A549 (cell line): Measurements from ENCODE around the gene TMEM132D. TPM values are rescaled to one million over a fixed set of nuclear protein-coding genes. Genes with fewer than 3 reads are reported as not detected.

Source experiments
- ATAC-seq, 2 experiments: fragments of 200-7000 bp in 1 of 2; fragments of >200 bp in 1 of 2; cut with Nextera tagmentation in 1 of 2; cut with Tn5 transposase in 1 of 2; 3 replicates each; pipeline versions ENCODE4 v1.8.0 to v1.9.1; 2018 to 2020; ENCODE audit warnings: mild to moderate bottlenecking in 1 of 2, moderate library complexity in 1 of 2
- CTCF ChIA-PET: fragments of 300-600 bp; sonication (Branson Sonifier 250); formaldehyde crosslinking; extraction: SDS; loops from one replicate; lab custom pipeline; 2021; ENCODE audit warnings: antibody characterized with exemption, inconsistent platforms; lab: Yijun Ruan, JAX
- POLR2A ChIA-PET: fragments of 350-600 bp; formaldehyde crosslinking; extraction: SDS; loops from one replicate; lab custom pipeline; 2021; ENCODE audit warnings: antibody characterized with exemption, inconsistent platforms; lab: Yijun Ruan, JAX
- DNase-seq, 2 experiments: peaks; one replicate each; pipeline versions ENCODE4 v3.0.0 to v3.0.0-alpha.2; 2011 to 2016; ENCODE audit warnings: low read depth in 1 of 2, low spot score in 1 of 2
- FAIRE-seq: peaks from 2 replicates; lab custom pipeline; 2011; peaks lifted over from hg19 to GRCh38; lab: Jason Lieb, UNC
- H3K27ac ChIP-seq, 2 experiments: fragments of >200 bp; sonication (Bioruptor Twin); formaldehyde crosslinking; 3 replicates each; pipeline ENCODE4 v1.5.1; 2016 to 2017
- H3K4me1 ChIP-seq: fragments of >200 bp; sonication (Bioruptor Twin); formaldehyde crosslinking; 3 replicates; pipeline ENCODE4 v1.6.1; 2016
- H3K4me2 ChIP-seq: fragments of >200 bp; sonication (Bioruptor Twin); formaldehyde crosslinking; 3 replicates; pipeline ENCODE4 v1.6.1; 2016
- H3K4me3 ChIP-seq: fragments of >200 bp; sonication (Bioruptor Twin); formaldehyde crosslinking; 3 replicates; pipeline ENCODE4 v1.5.1; 2016
- H3K9me3 ChIP-seq: fragments of >200 bp; sonication (Bioruptor Twin); formaldehyde crosslinking; 3 replicates; pipeline ENCODE4 v1.6.1; 2016
- CBX2 ChIP-seq: fragments of 200-600 bp; sonication (generic); IDR thresholded peaks from 2 replicates; pipeline ENCODE4 v1.6.1; 2016; ENCODE audit warnings: low read depth, mild to moderate bottlenecking, borderline replicate concordance
- CHD4 ChIP-seq: fragments of 200-600 bp; sonication (generic); IDR thresholded peaks from 2 replicates; pipeline ENCODE4 v1.6.1; 2016; ENCODE audit warnings: antibody characterized with exemption, mild to moderate bottlenecking, borderline replicate concordance
- CTCF ChIP-seq: fragments of >200 bp; sonication (Bioruptor Twin); formaldehyde crosslinking; IDR thresholded peaks from 3 replicates; pipeline ENCODE4 v1.5.1; 2016
- EHMT2 ChIP-seq: fragments of 200-600 bp; sonication (generic); IDR thresholded peaks from 2 replicates; pipeline ENCODE4 v1.6.1; 2016; ENCODE audit warnings: antibody characterized with exemption, low read depth, mild to moderate bottlenecking, moderate library complexity
- ESRRA ChIP-seq: fragments of 150-350 bp; IDR thresholded peaks from 2 replicates; pipeline ENCODE4 v1.6.1; 2014; ENCODE audit warnings: mild to moderate bottlenecking, low read length, borderline replicate concordance
- FOSB ChIP-seq: fragments of 250-450 bp; sonication (Bioruptor Pico); IDR thresholded peaks from 2 replicates; pipeline ENCODE4 v1.5.0; 2020; ENCODE audit warnings: mild to moderate bottlenecking, moderate library complexity
- HEYL ChIP-seq: fragments of 250-450 bp; sonication (Bioruptor Pico); IDR thresholded peaks from 2 replicates; pipeline ENCODE4 v1.8.0; 2021; ENCODE audit warnings: mild to moderate bottlenecking, moderate library complexity
- KDM5A ChIP-seq: fragments of 200-600 bp; sonication (generic); IDR thresholded peaks from 2 replicates; pipeline ENCODE4 v1.6.1; 2016; ENCODE audit warnings: antibody characterized with exemption, mild to moderate bottlenecking
- MAFK ChIP-seq: fragments of 450-650 bp; IDR thresholded peaks from 2 replicates; pipeline ENCODE4 v1.6.1; 2014; ENCODE audit not compliant: partially characterized antibody
- SREBF2 ChIP-seq: fragments of 450-650 bp; IDR thresholded peaks from 2 replicates; pipeline ENCODE4 v1.6.1; 2014; ENCODE audit warnings: mild to moderate bottlenecking, moderate library complexity
- TFCP2L1 ChIP-seq: fragments of 250-450 bp; sonication (Bioruptor Pico); IDR thresholded peaks from 2 replicates; pipeline ENCODE4 v1.5.0; 2021; ENCODE audit warnings: mild to moderate bottlenecking
- USF2 ChIP-seq: fragments of 450-650 bp; IDR thresholded peaks from 2 replicates; pipeline ENCODE4 v1.6.1; 2014; ENCODE audit warnings: antibody characterized with exemption
- ZFP36 ChIP-seq: fragments of 450-650 bp; IDR thresholded peaks from 2 replicates; pipeline ENCODE4 v1.6.1; 2014; ENCODE audit warnings: borderline replicate concordance; ENCODE audit not compliant: partially characterized antibody
- ZNF302 ChIP-seq: fragments of 250-450 bp; sonication (Bioruptor Pico); IDR thresholded peaks from 2 replicates; pipeline ENCODE4 v1.9.0; 2021; ENCODE audit warnings: inconsistent platforms, mild to moderate bottlenecking, moderate library complexity
- WGBS: methylation state at CpG from one replicate; pipeline ENCODE4 v1.1.6; 2017; ENCODE audit errors: missing lambda C conversion rate; 5-methylcytosine and 5-hydroxymethylcytosine counted together
- polyA plus RNA-seq, 4 experiments: library from polyadenylated mRNA; depleted of rRNA in 3 of 4; stranded (reverse); fragments of >200 nt; fragmentation: RNase III in 1 of 4; extraction: RNeasy Plus Mini Kit Qiagen cat#74134 plus additional on column Dnase treatment in 1 of 4; gene quantifications; 2 replicates in 3 of 4; 3 replicates in 1 of 4; pipeline ENCODE4 v1.2.3, GENCODE V29; 2011 to 2017
- TF ChIP-seq, protein P1 (sequence below): fragments of 250-450 bp; sonication (Bioruptor Pico); IDR thresholded peaks from 2 replicates; pipeline ENCODE4 v1.5.0; 2021; ENCODE audit warnings: mild to moderate bottlenecking, moderate library complexity, borderline replicate concordance
- TF ChIP-seq, protein P2 (sequence below): IDR thresholded peaks from 2 replicates; pipeline ENCODE4 v1.6.1; 2012

Gene TMEM132D
- polyA plus RNA-seq, 2 of the 4 experiments (the other 2 are of a cell fraction), result not detected

DNA sequence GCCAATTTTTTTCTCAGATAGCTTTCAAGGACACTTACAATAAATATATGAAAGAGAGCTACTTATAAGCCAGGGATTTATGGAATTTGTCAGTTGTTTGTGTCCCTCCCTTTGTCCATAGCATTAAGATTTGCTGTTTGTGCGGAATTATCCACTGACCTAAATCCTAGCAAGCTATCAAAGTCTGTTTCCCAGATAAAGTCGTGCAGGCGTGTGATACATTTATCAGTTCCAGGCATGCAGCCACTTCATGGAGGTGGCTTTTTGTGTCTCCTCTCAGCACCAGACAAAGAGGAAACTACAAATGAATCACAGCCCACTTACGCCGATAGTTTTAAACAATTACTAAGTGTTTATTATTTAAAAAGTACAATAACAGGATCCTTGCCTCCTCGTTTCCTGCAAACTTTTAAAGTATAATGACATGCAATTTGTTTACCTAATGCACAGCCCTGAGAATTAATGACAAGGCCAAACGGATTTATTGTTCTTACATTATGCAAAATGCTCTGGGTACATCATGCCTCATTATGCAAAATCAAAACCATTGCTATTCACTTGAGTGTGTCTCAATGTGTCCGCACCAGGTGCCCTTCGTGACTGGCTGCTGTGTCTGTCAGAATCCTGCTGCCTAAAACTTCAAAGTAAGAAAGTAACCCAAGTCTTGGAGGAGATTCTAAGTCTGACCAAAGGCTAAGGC, 627.3 kb downstream of the TMEM132D start (continued):
- TF ChIP-seq KDM5A, result no peak
- no peak for TF ChIP-seq CTCF
- no peak for TF ChIP-seq ZFP36
- TF ChIP-seq MAFK, result no peak
- no peak for TF ChIP-seq ESRRA

GRCh38 chr12:129269756-129270495, 633.9 kb downstream of the TMEM132D start:
- Histone ChIP-seq H3K9me3 (peaks cover 4% of the 10 kb centered on the region; the same call in 2 of the 3 replicates), H3K4me2 (no peak overlapping the region), H3K4me1 (no peaks in the 10 kb centered on the region), H3K27ac (no peak overlapping the region), H3K4me3 (no peak overlapping the region)
- DNase-seq (no peak), FAIRE-seq (no peak), ATAC-seq (no peak)
- POLR2A ChIA-PET, result no interaction called here
- CTCF ChIA-PET, result no interaction called here
- TF ChIP-seq KDM5A, result no peak
- TF ChIP-seq ZNF302 (CRISPR knock-in tag), result no peak
- TF ChIP-seq CTCF, result no peak
- no peak for TF ChIP-seq EHMT2
- TF ChIP-seq FOSB (CRISPR knock-in tag), result no peak
- no peak for TF ChIP-seq HEYL (CRISPR knock-in tag)
- no peak for TF ChIP-seq ZFP36
- TF ChIP-seq, protein P1, sequence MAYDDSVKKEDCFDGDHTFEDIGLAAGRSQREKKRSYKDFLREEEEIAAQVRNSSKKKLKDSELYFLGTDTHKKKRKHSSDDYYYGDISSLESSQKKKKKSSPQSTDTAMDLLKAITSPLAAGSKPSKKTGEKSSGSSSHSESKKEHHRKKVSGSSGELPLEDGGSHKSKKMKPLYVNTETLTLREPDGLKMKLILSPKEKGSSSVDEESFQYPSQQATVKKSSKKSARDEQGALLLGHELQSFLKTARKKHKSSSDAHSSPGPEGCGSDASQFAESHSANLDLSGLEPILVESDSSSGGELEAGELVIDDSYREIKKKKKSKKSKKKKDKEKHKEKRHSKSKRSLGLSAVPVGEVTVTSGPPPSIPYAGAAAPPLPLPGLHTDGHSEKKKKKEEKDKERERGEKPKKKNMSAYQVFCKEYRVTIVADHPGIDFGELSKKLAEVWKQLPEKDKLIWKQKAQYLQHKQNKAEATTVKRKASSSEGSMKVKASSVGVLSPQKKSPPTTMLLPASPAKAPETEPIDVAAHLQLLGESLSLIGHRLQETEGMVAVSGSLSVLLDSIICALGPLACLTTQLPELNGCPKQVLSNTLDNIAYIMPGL (CRISPR knock-in tag), result no peak
- no peak for TF ChIP-seq CHD4
- no peak for TF ChIP-seq TFCP2L1 (CRISPR knock-in tag)
- TF ChIP-seq CBX2, result no peak
- no peak for TF ChIP-seq SREBF2
- TF ChIP-seq, protein P2, sequence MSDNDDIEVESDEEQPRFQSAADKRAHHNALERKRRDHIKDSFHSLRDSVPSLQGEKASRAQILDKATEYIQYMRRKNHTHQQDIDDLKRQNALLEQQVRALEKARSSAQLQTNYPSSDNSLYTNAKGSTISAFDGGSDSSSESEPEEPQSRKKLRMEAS, result no peak
- no peak for TF ChIP-seq USF2
- 16% methylated on average over 16 of the region's 16 CpGs for WGBS
